OCI-LY7 (cell line): ENCODE results near the gene KCNQ1OT1.

Experiments
- EZH2phosphoT487 ChIP-seq: fragments of 200-600 bp; sonication (generic); IDR thresholded peaks from 2 replicates; pipeline ENCODE4 v1.6.1; 2018; ENCODE audit warnings: low read depth, borderline replicate concordance, mild to moderate bottlenecking, mixed run types, antibody characterized with exemption, low read length, moderate library complexity, mixed read lengths
- TF ChIP-seq, protein P1 (sequence below): fragments of 200-600 bp; sonication (generic); conservative IDR thresholded peaks from 2 replicates; pipeline ENCODE4 v1.5.1; 2014; ENCODE audit warnings: mild to moderate bottlenecking, antibody characterized with exemption, low read length, moderate library complexity, mixed read lengths

DNA sequence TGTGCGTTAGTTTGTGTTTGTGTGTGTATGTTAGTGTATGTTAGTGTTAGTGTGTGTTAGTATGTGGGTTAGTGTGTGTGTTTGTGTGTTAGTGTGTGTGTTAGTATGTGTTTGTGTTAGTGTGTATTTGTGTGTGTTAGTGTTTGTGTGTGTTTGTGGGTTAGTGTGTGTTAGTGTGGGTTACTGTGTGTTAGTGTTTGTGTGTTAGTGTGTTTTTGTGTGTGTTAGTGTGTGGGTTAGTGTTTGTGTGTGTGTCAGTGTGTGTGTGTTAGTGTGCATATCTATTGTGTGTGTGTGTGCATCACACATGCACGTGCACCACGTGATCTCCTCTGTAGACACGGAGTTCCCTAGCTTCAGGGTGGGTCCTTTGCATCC lies 115.4 kb downstream of the KCNQ1OT1 start:
- TF ChIP-seq, protein P1, sequence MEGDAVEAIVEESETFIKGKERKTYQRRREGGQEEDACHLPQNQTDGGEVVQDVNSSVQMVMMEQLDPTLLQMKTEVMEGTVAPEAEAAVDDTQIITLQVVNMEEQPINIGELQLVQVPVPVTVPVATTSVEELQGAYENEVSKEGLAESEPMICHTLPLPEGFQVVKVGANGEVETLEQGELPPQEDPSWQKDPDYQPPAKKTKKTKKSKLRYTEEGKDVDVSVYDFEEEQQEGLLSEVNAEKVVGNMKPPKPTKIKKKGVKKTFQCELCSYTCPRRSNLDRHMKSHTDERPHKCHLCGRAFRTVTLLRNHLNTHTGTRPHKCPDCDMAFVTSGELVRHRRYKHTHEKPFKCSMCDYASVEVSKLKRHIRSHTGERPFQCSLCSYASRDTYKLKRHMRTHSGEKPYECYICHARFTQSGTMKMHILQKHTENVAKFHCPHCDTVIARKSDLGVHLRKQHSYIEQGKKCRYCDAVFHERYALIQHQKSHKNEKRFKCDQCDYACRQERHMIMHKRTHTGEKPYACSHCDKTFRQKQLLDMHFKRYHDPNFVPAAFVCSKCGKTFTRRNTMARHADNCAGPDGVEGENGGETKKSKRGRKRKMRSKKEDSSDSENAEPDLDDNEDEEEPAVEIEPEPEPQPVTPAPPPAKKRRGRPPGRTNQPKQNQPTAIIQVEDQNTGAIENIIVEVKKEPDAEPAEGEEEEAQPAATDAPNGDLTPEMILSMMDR: no peak
- no peak for TF ChIP-seq EZH2phosphoT487
